ENCODE data around the gene SUMO3. TPM values are rescaled to one million over a fixed set of nuclear protein-coding genes. Genes with fewer than 3 reads are reported as not detected.

SUMO3 gene
- 155 and 177 TPM in 2 replicates for total RNA-seq (2014; rRNA removed; shearing (Covaris generic))

DNA sequence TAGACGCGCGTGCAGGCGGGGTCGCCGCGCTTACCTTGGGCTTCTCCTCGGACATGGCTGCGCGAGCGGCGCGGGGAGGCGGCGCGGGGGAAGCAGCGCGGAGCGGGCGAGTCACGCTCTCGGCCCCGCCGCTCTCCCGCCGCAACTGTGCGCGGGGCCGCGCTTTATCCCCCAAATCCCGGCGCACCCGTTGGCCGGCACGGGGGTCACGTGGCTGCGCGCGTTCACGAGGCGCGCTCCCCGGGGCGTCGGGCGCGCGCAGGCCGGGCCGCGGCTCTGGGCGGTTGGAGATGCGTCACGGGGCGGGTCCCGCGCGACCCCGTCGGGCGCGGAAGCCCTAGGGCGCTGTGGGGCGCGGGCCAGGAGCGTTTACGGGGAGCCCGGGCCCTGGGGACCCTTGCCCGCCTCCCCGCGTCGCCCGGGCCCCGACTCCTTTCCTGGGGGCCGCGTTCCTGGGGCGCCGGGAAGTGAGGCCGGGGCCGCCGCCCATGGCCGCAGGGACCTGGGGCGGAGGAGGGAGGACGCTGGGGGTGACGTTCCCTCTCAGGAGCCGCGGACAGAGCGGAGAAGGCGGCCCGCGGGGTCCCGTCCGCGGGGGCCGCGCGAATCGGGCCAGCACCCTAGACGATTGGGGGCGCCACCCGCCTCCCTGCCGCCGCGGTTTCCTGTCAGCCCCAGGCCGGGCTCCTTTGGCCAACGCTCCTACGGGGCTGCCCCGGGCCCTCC is at the start of gene SUMO3:
TSS of gene SUMO3 (minus strand) at position 149 of the 726 bp plus-strand sequence. CDS start at position 55, 94 bp downstream.
- peak; percentile 64 for DNase-seq (ENCODE audit: low spot score)

DNA sequence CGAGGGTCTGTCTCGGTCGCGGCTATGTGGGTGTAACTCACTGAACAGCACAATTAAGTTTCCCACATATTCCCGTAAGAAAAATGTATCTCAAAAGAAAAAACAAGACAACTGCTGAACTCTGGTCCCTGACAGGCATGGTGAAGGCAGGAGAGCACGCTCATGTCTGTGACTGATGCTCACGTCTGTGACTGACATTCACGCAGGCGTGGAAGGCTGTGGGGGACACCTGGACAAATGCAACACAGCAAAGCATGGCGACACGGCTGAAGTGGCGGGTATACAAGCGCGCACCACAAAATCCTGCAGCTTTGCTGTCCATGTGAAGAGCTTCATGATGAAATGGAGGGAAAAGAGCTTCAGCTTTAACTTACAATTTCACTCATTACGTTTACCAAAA is 49.6 kb upstream of the SUMO3 start:
- no peak for DNase-seq (ENCODE audit: low spot score)

DNA sequence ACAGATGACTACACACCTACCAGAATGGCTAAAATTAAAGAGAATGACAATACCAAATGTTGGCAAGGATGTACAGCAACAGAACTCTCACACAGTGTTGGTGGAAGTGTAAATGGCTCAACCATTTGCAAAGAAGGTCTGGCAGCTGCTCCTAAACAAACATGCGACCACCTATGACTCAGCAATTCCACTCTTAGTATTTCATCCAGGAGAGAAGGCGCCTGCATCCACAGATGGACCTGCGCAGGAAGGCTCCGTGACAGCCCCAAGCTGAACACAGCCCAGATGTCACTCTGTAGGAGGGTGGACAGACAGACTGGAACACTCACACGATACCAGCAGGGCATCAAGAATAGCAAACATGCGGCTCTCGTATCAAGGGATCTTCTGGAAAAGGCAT is 48.9 kb upstream of the SUMO3 start:
- DNase-seq (ENCODE audit: low spot score), result no peak

DNA sequence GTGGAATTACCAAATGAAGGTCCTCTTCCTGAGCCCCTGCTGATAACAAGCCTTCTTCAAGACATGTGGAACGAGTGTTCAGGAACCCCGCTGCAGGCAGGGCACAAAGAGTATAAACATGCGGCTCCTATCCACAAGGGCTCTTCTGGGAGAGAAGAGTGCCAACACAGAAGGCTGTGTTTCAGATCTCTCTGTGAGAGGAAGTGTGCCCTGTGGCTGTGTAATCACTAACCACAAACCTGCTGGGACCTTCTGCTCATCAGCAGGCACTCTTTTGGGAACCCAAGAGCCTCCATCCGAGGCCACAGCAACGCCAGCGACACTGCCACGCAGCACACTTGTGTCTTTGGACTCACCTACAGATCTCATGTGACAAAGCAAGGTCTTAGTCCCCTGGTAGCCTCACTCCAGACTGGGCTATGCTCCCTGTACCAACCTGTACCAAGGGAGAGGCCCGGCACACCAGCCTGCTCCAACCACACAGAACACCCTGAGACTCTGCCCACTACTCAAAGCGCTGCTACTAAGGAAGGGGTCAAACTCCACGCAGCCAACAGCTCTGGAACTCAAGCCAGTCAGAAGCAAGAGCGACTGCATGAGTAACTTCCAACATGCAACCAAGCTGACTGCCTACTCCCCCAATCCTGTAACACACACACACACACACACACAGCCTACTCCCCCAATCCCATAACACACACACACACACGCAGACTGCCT is 47.9 kb upstream of the SUMO3 start:
- no peak for DNase-seq (ENCODE audit: low spot score)

DNA sequence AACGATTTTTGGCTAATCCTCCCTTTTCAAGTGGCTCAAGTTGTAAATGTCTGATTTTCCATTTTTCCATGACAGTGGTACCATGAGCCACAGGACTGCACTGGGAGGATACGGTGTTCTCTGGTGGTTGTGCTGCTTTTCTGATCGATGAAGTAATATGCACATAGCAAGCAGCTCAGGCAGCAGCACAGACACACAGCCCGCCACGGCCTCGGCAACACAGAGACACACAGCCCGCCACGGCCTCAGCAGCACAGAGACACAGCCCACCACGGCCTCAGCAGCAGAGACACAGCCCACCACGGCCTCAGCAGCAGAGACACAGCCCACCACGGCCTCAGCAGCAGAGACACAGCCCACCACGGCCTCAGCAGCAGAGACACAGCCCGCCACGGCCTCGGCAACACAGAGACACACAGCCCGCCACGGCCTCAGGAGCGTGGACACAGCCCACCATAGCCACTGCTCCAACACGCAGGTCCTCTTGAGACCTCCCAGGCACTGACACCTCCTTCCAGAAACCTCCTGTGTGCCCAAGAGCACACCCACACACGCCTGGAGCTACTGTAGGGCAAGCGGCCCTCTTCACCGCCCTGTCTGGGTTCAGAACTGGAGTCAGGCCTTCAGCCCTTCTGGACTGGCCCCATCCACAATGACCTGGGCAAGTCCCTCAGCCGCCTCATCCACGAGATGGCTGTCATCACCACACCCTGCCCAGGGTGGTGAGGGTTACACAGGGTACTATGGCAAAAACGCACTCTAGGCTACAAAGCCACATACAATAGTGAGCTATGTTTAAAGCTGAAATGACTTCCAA is 45.2 kb upstream of the SUMO3 start:
- no peak for DNase-seq (ENCODE audit: low spot score)

DNA sequence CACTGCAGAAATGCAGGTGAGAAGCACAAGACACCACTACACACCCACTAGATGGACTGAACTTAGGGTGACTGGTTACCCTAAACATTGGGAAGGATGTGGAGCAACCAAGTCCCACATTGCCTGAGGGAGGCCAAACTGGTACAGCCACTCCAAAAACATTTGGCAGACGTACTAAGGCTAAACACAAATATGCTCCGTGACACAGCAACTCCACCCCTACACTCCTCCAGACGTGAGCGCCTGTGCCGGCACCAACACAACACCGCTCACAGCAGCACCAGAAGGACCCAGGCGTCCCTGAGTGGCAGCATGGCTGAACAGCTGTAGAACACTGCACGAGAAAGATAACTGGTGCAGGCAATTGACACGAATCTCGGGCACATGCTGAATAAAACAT is 40.9 kb upstream of the SUMO3 start:
- DNase-seq (ENCODE audit: low spot score), result no peak

DNA sequence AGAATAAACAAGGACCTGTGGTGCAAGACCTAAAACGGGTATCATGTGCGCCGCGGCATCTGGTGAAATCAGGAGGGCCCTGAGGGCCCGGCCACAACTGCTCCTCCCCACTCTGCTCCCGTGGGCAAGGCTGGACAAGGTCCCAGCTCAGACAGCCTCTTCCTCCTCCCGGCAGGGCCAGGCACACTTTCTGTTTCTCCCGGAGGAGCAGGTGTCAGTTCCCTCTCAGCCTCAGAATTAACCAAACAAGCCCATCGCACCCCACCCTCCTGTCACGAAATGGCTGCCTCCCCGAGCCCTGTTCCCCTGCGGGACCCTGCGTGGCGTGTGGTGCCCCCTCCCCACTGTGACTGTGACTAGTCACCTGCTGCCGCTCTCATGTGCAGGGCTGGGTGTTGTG is 40.4 kb upstream of the SUMO3 start:
- no peak for DNase-seq (ENCODE audit: low spot score)

DNA sequence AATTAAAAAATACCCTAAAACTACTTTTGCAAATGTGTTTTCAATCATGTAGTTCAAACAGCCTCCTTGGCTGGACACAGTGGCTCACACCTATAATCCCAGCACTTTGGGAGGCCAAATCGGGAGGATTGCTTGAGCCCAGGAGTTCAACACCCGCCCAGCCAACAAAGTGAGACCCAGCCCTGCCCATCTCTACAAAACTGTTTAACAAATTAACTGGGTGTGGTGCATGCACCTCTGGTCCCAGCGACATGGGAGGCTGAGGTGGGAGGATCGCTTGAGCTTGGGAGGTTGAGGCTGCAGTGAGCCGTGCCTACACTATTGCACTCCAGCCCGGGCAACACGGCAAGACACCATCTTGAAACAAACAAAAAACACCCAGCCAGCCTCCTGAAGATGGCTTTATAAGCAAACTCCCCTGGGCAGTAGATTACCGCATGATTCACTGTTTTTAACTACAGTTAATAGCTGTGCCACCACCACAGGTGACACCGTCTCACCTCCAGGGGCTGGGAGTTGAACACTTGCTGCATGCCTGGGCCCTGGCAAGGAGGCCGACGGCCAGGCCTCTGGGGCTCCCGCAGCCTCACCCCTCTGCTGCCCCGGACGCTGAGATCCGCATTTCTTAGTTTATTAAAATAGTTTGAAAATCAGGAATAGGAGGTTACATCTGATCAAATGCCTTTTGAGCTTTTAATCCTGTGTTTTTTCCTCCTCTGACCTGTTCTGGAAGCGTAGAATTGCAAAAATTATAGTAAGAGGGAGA is 39.4 kb upstream of the SUMO3 start:
- no peak for DNase-seq (ENCODE audit: low spot score)

DNA sequence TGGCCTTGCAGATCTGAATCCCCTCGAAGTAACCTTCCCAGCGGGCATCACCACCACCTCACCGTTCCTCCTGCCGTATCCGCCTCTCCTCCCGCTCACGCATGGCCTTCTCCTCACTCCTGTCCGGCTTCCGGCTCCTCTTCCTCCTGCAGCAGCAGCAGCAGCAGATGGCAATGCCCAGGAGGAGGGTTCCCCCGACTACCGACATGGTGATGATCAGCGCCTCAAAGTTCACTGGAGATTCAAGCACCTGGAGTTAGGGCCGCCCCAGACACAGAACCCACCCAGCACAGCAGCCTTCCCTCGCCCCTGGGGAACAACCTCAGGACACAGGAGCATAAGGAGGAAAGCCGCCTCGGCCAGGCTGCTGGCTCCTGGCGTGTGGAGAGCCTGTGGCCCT is 38.3 kb upstream of the SUMO3 start:
- no peak for DNase-seq (ENCODE audit: low spot score)

DNA sequence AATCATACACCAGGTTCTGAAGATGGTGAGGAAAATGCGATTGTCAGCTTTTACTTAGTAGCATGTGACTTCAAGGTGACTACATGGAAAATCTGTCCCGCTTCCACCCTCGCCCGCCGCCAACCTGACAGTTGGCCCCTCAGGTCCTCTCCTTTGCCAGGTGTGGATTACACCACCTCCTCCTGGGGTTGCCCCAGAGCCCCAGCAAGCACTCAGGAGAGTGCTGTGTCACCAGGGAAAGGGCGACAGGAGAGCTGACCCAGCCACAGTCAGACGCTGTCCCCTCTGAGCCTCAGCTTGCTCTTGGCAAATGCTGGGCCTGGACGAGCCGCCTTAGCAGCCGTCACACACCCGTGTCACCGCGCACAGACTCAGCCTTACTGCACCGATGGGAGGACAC is 37.7 kb upstream of the SUMO3 start:
- DNase-seq (ENCODE audit: low spot score), result no peak

DNA sequence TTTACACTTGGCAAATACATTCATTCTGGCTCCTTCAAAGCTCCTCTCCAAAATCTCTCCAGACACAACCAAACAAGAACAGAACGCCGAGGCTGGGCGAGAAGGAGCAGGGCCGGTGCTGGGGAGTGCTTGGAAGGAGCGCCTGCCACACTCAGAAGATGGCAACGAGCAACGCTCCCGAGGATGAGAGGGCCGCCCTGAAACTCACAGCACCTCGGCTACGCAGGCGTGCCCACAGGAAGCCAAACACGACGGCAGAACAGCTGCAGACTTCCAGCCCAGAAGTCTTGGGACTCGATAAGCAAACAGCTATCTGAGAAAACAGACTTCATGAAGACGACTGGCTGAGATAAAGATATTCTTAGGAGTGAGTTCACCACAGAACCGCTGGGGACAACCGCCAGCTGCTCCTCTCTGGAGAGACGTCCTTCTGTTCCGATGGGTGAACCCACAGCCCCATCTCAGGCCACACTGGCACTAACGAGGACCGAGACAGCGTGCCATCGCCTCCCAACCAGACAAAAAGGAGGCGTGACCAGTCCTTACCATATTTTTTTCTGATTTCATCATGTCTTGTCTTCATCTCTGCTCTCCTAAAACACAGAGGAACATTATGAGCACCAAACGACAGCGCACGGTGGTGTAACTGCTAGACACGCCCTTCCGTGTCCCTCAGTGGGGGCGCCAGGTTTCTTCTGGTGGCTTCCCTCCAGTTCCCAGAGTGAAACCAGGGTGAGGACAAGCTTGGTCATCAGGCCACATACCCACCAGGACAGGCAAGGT is 37.0 kb upstream of the SUMO3 start:
- DNase-seq (ENCODE audit: low spot score), result no peak

DNA sequence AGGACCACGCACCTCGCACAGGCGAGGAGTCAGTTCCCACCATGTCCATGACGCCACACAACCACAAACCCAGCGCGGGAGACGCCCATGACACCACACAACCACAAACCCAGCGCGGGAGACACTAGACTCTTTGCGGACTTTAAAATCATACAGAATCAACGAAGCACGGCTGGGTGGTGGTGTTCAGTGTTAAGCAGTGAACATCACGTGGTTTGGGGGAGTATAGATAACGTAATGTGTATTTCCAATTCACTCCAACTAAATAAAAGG is 36.5 kb upstream of the SUMO3 start:
- DNase-seq (ENCODE audit: low spot score), result no peak

DNA sequence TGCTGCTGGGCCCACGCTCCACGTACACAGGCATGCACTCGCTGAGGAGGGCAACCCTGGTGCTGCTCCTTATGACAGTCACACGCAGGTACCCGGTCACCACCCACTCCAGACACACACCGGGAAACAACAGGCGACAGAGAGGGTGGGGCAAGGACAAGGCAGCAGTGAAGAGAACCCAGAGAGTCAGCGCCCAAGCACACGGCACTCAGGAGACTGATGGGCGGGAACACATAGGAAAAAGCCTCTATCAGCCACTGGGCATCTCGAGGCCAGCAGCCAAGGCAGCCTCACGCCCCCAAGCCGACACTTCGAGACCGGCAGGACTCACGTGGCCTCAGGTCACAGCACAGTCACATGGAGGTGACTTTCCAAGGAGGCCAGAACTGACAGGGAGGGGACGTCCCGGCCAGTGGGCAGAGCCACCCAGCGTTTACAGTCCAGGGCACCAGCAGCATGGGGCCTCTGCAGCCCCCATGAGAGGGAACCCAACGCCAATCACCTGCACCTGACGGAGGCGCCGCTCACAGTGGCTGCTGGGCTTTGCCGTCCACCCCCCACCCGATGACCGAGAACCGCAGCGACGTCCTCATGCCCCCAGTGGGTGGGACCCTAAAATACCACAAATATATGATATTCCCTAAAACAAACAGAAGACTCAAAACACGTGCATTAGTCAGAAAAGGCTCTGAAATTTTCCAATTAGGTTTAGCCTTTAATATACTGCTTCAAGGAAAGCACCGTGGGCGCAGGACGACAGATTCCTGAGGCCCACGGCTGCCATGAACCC is 35.9 kb upstream of the SUMO3 start:
- no peak for DNase-seq (ENCODE audit: low spot score)

DNA sequence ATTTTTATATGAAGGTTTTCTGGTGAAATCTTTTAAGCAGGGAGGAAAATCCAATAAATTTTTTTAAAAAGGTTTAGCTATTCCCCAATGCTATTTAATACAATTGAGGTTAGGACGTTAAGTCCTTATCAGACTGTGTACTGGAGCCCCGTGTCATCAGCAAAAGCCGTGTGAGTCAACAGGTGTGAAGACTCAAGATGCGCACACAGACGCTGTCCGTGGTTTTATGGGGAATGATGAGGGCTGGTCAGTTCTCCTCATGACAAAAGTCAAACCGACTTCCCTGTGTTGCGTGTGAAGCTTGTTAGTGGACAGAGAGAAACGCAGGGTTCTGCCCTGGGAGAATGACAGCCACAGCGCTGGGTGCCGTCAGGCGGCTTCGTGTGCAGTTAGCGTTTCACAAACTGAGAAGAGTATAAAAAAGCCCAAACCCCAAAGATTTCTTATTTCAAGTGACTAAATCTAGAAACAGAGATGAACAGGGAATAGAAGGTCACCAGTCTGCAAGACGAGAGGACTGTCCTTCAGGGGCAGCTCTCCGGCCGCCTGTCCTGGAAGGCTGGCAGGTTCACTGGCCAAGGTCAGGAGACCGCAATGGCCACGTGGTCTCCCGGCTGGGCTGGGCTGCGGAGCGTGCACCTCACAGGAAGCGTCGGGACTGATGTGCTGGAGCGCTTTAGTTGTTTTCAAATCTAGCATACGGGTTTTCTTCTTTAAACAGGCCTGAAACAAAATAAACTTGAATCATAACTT is 33.2 kb upstream of the SUMO3 start:
- DNase-seq (ENCODE audit: low spot score), result no peak

DNA sequence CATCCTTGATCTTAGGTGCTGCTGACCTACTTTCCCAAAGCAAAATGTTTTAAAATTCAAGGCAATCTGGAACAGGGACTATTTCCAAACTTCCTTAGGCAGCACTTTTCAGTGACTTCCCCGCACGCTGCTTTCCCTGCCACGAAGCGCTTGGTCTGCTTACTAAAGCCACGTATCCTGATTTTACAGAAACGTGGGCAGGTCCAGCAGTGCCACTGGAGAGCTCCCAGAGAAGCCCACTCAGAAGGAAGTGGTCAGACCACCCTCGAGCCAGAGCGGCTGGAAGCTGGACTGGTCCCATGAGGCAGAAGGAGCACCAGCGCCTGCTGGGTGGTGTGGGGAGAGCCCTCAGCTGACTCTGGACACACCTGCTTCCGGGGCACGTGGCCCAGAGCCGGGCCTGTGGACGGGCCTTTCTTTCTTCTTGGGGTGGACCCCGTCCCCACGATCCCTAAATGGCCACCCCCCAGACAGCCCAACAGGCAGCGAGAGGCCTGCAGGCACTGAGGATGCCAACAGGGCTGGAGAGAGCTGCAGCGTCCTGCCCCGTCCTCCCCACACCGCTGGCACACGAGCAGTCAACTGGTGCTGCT is 32.4 kb upstream of the SUMO3 start:
- DNase-seq (ENCODE audit: low spot score), result no peak

DNA sequence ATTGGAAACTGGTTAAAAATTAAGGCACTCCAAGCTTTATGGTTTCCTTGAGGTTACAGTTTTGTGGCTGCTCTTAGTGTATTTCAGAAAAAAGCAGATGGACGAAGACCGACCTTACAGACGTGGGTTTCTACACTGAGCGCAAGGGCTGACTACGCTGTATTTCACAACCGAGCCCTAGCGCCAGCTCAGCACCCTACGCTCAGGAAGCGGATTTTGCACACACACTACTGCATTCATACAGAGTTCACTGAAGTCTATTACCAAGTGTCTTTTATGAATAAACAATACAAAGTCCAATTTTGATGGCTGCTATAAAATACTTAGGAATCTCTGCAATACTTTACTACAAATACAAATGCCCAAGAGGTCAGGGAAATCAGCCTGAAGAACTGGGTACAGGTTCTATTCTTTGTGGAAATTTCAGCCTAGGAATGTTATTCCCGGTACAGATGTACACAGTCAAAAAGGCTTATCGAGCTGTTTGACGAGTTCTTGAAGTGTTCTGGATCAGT is 31.8 kb upstream of the SUMO3 start:
- DNase-seq (ENCODE audit: low spot score), result no peak

DNA sequence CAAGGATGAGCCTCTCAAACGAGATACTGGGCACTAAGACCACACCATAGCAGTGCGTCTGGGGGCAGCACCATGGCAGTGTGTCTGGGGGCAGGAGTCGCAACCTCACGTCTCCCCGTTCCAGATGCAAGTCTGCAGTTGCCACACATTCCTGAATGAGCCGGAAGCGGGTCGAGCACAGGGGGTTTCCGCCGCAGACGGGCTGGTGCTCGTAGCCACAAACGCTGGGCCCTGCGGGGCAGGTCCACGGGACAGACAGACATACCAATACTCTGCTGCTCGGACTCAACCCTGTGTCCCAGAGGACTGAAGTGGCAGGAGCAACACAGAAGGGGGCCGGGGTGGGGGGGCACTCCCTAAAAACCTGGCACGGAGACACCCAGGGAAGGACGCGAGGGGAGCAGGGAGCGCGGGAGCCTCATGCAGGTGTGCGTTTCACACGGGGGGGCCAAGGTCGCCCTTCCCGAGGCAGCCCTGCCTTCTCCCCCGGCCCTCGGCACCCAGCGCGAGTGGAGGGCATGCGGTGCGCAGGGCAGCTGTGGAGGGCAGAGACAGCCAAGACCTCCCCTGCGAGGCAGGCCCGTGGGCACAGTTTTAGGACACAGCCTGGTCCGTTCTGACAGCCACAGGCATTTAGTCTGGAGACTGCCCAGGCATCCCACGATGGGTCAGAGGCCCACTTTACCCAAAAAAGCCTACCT is 31.1 kb upstream of the SUMO3 start:
- DNase-seq (ENCODE audit: low spot score), result no peak

DNA sequence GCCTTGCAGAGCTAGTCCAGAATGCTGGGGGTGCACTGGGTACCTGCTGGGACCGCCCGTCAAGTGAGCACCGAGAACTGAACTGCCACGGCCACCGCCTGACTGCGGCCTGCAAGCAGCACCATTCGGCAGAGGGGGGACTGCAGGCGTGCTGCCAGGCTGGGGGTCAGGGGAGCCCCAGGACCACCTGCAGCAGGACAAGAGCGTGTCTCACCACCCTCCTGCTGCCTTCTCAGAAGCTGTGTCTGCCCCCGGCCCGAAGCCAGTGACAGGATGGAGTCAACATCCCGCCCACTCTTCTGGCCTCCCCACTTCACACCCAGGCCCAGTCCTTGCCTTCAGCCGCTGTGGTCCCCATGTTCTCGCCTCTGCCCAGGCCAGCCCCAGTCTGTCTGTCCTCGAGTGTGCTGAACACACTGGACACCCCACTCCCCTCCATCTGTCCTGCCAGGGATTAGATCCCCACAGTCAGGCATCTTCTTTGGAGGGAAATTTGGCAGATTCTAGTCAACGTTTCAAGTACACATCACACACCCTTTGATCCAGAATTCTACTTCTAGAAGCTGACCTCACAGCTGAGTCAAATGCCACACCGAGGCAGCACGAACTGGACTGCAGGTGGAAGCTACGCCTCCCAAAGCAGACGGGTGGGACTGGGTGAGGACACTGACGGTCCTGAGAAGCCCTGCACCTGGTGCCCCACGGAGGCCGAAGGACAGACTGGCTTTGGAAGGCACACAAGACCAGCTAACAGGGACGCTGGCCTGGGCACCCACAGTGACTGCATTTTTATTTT is 29.6 kb upstream of the SUMO3 start:
- no peak for DNase-seq (ENCODE audit: low spot score)
